ENCODE measurements around the gene C10orf67. TPM values are rescaled to one million over a fixed set of nuclear protein-coding genes. Genes with fewer than 3 reads are reported as not detected.
A peak's percentile ranks its signal among the peaks of the same experiment; 100 is the strongest.

The C10orf67 gene
- total RNA-seq, 1 experiment from 2014 or later = 0.15 TPM

DNA sequence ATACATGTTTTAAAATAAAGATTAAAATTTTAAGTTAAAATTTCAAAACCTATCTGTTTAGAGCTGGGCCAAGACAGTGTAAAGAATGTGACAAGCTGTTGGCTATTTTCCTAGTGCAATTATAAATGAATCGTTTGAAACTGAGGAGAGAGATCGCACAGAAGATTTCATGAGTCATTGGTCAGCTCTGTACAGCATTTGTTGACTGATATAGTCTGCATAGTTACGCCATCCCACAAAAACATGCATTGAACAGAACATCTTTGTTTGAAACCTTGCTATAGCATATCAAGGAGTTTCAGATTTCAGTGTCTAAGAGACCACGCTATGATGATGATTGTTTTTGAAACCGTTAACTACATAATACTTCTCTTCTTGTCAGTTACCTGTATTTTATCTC, 1.3 kb upstream of the C10orf67 start:
- ChIA-PET CTCF (no interaction called here), POLR2A (ENCODE audit: unreplicated experiment) (no interaction called here)
- H3K36me3 ChIP-seq (ENCODE audit: low read depth, low read length) = no peaks in the 10 kb centered on the region
- no peaks in the 10 kb centered on the region for H3F3A ChIP-seq (ENCODE audit: low read length, unreplicated experiment)
- H3K9ac ChIP-seq (ENCODE audit: low read length) = no peak overlapping the region
- no peaks in the 10 kb centered on the region for H3K79me2 ChIP-seq (ENCODE audit: low read length)
- peak overlapping the region; percentile 52 for H3K4me2 ChIP-seq (ENCODE audit: low read length)
- BruUV-seq (replicated peaks) = no TSS peak
- H3K27ac ChIP-seq (ENCODE audit: low read length) = peak overlapping the region; percentile 39
- peaks cover 26% of the 10 kb centered on the region for H3K4me1 ChIP-seq (ENCODE audit: insufficient read depth, low read length)
- peak; percentile 83 for ATAC-seq
- no peaks in the 10 kb centered on the region for H3K27me3 ChIP-seq (ENCODE audit: low read length)
- H3K9me3 ChIP-seq (ENCODE audit: low read length) = no peaks in the 10 kb centered on the region
- no peaks in the 10 kb centered on the region for H4K20me1 ChIP-seq (ENCODE audit: low read length)
- intact Hi-C loops (cut with micrococcal nuclease) = no loop called here
- no peaks in the 10 kb centered on the region for H3K9me2 ChIP-seq (replicated peaks; ENCODE audit: low read length)
- no peak overlapping the region for H2AFZ ChIP-seq (ENCODE audit: low read length)
- peak; percentile 85 for DNase-seq
- no peak for TF ChIP-seq EZH2 (IDR thresholded peaks at IDR 0.05; ENCODE audit: low read length, unreplicated experiment)
- TF ChIP-seq EZH2phosphoT487 (IDR thresholded peaks at IDR 0.05; ENCODE audit: borderline replicate concordance, low read length) = no peak
- TF ChIP-seq, protein P1, sequence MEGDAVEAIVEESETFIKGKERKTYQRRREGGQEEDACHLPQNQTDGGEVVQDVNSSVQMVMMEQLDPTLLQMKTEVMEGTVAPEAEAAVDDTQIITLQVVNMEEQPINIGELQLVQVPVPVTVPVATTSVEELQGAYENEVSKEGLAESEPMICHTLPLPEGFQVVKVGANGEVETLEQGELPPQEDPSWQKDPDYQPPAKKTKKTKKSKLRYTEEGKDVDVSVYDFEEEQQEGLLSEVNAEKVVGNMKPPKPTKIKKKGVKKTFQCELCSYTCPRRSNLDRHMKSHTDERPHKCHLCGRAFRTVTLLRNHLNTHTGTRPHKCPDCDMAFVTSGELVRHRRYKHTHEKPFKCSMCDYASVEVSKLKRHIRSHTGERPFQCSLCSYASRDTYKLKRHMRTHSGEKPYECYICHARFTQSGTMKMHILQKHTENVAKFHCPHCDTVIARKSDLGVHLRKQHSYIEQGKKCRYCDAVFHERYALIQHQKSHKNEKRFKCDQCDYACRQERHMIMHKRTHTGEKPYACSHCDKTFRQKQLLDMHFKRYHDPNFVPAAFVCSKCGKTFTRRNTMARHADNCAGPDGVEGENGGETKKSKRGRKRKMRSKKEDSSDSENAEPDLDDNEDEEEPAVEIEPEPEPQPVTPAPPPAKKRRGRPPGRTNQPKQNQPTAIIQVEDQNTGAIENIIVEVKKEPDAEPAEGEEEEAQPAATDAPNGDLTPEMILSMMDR (conservative IDR thresholded peaks at IDR 0.05; ENCODE audit: low read depth, low read length) = no peak
- H3K4me3 ChIP-seq (ENCODE audit: low read length) = no peak overlapping the region

DNA sequence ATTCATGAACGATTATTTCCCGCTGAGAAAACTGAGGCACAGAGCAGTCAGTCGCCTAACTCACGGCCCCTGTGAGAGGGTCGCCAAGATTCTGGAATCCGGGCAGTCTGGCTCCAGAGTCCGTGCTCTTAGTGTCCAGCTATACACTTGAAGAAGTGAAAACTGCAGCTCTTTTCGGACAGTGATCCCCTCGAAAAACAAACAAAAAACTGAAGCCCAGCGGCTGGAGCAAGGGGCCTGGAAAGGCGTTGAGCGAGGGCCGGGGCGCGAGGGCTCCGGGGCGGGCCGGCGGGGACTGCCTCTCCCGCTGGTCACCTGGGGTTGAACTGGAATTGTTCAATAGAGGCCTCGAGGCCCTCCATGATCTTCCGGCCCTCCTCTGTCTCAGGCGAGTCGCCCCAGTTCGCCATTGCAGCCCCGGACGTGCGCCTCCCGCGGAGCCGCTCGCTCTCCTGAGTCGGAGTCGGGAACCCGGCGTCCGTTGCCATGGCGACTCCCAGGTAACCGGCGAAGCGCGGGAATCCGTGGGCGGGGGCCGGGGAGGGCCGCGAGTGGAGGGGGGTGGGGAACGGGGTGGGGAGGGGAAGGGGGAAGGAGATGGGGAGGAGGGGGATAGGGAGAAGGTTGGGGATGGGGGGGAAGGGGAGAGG, 881 bp downstream of the C10orf67 start:
- no peaks in the 10 kb centered on the region for H3K79me2 ChIP-seq (ENCODE audit: low read length)
- BruUV-seq (replicated peaks) = no TSS peak
- no peaks in the 10 kb centered on the region for H3K36me3 ChIP-seq (ENCODE audit: low read depth, low read length)
- peak overlapping the region; percentile 71 for H3K4me2 ChIP-seq (ENCODE audit: low read length)
- DNase-seq = peak; percentile 47
- H3K27ac ChIP-seq (ENCODE audit: low read length) = no peak overlapping the region
- H3K27me3 ChIP-seq (ENCODE audit: low read length) = no peaks in the 10 kb centered on the region
- H3K9me3 ChIP-seq (ENCODE audit: low read length) = no peaks in the 10 kb centered on the region
- H3K9me2 ChIP-seq (replicated peaks; ENCODE audit: low read length) = no peaks in the 10 kb centered on the region
- TF ChIP-seq EZH2 (IDR thresholded peaks at IDR 0.05; ENCODE audit: low read length, unreplicated experiment) = no peak
- TF ChIP-seq EZH2phosphoT487 (IDR thresholded peaks at IDR 0.05; ENCODE audit: borderline replicate concordance, low read length) = no peak
- TF ChIP-seq, protein P1 (conservative IDR thresholded peaks at IDR 0.05; ENCODE audit: low read depth, low read length) = no peak
- peak overlapping the region; percentile 30; the same call in 1 of the 2 replicates for H3K4me3 ChIP-seq (ENCODE audit: low read length)
- H4K20me1 ChIP-seq (ENCODE audit: low read length) = no peaks in the 10 kb centered on the region
- H3F3A ChIP-seq (ENCODE audit: low read length, unreplicated experiment) = no peaks in the 10 kb centered on the region
- ChIA-PET POLR2A (ENCODE audit: unreplicated experiment) (no interaction called here), CTCF (no interaction called here)
- no peak for ATAC-seq
- peaks cover 38% of the 10 kb centered on the region for H3K4me1 ChIP-seq (ENCODE audit: insufficient read depth, low read length)
- intact Hi-C loops (cut with micrococcal nuclease) = no loop called here
- H2AFZ ChIP-seq (ENCODE audit: low read length) = 0 out of 2 replicates have a peak overlapping the region, but pooled peaks have one; percentile 22
- H3K9ac ChIP-seq (ENCODE audit: low read length) = no peak overlapping the region

DNA sequence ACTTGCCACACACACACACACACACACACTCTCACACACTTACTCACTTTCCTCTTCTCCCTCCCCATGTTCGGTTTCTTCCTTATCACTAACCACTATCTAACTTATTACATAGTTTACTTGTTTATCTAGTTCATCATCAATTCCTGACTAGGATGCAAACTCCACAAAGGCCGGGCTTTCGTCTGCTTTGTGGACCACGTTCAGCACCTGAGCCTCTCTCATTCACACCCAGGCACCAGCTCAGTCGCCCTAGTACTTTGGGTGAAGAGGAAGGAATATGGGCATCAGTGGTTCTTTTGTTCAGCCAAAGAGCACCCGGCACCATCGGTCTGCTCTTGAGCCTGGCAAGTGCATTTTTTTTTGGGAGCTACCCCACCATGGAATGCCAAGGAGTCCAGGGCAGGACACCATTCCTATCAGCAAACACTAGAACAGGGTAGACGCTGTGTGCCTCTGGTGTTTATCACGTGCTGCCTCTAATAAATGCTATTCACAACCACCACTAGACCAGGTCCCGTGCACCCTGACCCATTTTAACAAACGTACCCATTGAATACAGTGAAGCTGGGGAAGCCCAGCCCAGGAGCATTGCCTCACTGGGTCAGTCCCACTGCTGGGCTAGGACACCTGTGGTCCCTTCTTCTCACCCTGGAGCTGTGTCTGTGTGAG, 2.2 kb downstream of the C10orf67 start:
- Histone ChIP-seq H3K9ac (ENCODE audit: low read length) (no peak overlapping the region), H4K20me1 (ENCODE audit: low read length) (no peaks in the 10 kb centered on the region), H3K9me3 (ENCODE audit: low read length) (no peaks in the 10 kb centered on the region), H3F3A (ENCODE audit: low read length, unreplicated experiment) (no peaks in the 10 kb centered on the region), H3K27ac (ENCODE audit: low read length) (no peak overlapping the region), H2AFZ (ENCODE audit: low read length) (no peak overlapping the region), H3K36me3 (ENCODE audit: low read depth, low read length) (no peaks in the 10 kb centered on the region), H3K27me3 (ENCODE audit: low read length) (no peaks in the 10 kb centered on the region), H3K9me2 (replicated peaks; ENCODE audit: low read length) (no peaks in the 10 kb centered on the region), H3K4me1 (ENCODE audit: insufficient read depth, low read length) (peaks cover 51% of the 10 kb centered on the region), H3K79me2 (ENCODE audit: low read length) (no peaks in the 10 kb centered on the region), H3K4me2 (ENCODE audit: low read length) (no peak overlapping the region), H3K4me3 (ENCODE audit: low read length) (no peak overlapping the region)
- ChIA-PET CTCF (no interaction called here), POLR2A (ENCODE audit: unreplicated experiment) (no interaction called here)
- no peak for TF ChIP-seq EZH2 (IDR thresholded peaks at IDR 0.05; ENCODE audit: low read length, unreplicated experiment)
- no peak for TF ChIP-seq EZH2phosphoT487 (IDR thresholded peaks at IDR 0.05; ENCODE audit: borderline replicate concordance, low read length)
- TF ChIP-seq, protein P1 (conservative IDR thresholded peaks at IDR 0.05; ENCODE audit: low read depth, low read length) = no peak
- no TSS peak for BruUV-seq (replicated peaks)
- intact Hi-C loops (cut with micrococcal nuclease) = no loop called here
- ATAC-seq (no peak), DNase-seq (peak; percentile 17)
